H4 (cell line): ENCODE results near the gene MRPL52. TPM values are rescaled to one million over a fixed set of nuclear protein-coding genes. Genes with fewer than 3 reads are reported as not detected.
"Not testable (repeated sequence)": the region's sequence is repeated elsewhere in the genome, so short reads cannot be mapped to it uniquely, and the experiment has no call there.

Experiments used
- DNase-seq: peaks from one replicate; pipeline ENCODE4 v3.0.0-alpha.2; 2015; ENCODE audit warnings: low spot score
- total RNA-seq: library from RNA; depleted of rRNA; stranded (reverse); fragments of >200 nt; shearing (Covaris generic); gene quantifications from 2 replicates; pipeline ENCODE4 v1.2.3, GENCODE V29; 2014; rRNA removed

Gene MRPL52
- total RNA-seq: 130 and 189 TPM in 2 replicates

DNA sequence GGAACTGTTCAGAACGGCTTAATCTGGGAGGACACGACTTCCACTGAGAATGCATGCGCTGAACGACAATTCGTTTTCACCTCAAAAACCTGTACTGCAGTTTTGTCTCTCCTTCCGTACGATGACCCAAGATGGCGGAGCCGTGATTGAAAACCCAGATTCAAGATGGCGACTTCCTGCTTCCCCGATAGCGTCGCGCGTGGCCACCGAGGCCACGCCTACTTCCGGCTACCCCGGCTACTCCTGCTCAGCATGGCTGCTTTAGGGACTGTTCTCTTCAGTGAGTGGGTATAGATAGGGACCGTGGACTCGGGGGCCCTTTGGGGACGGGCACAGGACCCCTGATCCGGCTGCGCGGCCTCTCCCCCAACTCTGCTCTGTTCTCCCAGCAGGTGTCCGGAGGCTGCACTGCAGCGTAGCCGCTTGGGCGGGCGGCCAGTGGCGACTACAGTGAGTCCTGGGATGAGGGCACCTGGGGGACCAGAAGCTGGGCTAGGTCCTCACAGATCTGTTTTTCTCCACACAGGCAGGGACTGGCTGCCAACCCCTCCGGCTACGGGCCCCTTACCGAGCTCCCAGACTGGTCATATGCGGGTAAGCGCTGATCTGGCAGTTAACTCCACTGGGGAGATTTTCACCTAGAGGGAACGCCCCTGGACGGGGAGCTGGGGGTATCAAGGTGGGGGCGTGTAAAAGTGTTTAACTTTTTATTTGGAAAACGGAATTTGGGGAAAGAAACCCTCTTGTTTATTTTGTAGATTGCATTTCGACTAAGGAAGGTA is at the start of gene MRPL52:
Gene MRPL52, plus strand, starts transcription at position 227 of the 782 bp plus-strand sequence. Its CDS starts 26 bp downstream, at position 253.
- DNase-seq: peak; percentile 84

- no peak for DNase-seq
These were observed 49.5 kb upstream of the MRPL52 start for GRCh38 chr14:22780105-22780679.

GRCh38 chr14:22780941-22781300 is 48.8 kb upstream of the MRPL52 start:
- DNase-seq: no peak

GRCh38 chr14:22781301-22781991 is 48.2 kb upstream of the MRPL52 start:
- peak; percentile 32 for DNase-seq

DNA sequence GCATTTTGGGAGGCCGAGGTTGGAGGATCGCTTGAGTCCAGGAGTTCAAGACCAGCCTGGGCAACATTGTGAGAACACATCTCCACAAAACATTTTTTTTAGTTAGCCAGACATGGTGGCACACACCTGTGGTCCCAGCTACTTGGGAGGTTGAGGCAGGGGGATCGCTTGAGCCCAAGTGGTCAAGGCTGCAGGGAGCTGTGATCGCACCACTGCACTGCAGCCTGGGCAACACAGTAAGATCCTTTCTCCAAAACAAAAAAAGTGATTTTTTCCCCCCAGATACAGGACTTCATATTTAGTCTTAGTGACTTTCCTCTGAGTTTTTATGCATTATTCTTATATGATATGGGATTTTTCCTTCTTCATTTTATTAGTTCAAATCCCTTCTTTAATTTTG is 43.0 kb upstream of the MRPL52 start:
- DNase-seq: no peak

- peak; percentile 69 for DNase-seq
These were observed 38.4 kb upstream of the MRPL52 start for GRCh38 chr14:22791301-22791700.

GRCh38 chr14:22792158-22792557 is 37.5 kb upstream of the MRPL52 start:
- DNase-seq: no peak

- DNase-seq: not testable (repeated sequence)
These were observed 36.1 kb upstream of the MRPL52 start for GRCh38 chr14:22793550-22793949.

DNA sequence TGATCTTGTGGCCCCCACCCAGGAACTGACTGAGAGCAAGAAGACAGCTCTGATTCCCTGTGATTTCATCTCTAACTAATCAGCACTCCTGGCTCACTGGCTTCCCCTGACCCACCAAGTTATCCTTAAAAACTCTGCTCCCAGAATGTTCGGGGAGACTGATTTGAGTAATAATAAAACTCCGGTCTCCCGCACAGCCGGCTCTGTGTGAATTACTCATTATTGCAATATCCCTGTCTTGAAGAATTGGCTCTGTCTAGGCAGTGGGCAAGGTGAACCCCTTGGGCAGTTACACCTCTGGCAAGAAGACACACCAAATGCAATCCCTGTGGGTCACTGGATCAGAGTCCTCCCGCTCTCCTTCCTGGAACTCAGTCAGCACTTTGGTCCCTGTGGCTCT is 35.7 kb upstream of the MRPL52 start:
- no peak for DNase-seq

GRCh38 chr14:22794551-22794951 is 35.1 kb upstream of the MRPL52 start:
- DNase-seq: no peak

- DNase-seq: no peak
These were observed 33.5 kb upstream of the MRPL52 start for GRCh38 chr14:22796087-22796707.

DNA sequence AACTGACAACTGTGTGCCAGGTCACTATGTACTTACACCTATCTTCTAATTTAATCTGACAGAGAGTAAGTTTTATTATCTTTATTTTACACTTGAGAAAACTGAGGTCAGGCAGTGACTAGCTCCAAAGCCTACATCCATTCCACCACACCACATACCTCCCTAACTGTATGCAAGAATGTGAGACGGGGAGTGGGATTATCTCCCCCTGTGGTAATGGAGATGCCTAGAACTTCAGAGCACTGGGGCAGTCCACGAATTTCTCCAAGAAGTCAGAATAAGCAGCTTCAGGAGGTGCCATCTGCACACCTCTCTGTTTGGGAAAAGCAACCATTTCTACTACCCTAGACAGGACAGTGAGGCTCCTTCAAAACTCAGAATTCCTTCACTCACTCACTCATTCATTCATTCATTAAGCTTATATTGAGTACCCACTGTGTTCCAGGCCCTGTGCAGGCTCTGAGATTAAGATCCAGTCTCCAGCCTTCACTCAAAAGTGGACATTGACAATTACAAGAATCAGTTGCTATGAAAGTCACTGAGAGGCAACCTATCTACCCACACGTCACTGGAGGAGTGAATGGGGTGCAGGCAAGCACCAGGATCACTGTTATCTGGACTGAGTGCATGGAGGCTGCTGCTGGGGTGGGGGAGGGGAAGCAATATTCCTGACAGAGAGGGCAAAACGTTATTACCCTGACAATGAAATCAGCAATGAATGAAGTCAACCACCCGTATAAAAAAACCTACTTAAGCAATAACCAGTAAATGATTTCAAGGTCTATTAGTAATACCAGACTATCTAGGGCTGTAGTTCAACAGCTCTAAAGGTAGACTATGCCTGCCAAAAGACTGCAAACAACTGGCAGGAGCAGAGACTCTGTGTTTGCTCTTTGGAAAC is 32.4 kb upstream of the MRPL52 start:
- DNase-seq: no peak

DNA sequence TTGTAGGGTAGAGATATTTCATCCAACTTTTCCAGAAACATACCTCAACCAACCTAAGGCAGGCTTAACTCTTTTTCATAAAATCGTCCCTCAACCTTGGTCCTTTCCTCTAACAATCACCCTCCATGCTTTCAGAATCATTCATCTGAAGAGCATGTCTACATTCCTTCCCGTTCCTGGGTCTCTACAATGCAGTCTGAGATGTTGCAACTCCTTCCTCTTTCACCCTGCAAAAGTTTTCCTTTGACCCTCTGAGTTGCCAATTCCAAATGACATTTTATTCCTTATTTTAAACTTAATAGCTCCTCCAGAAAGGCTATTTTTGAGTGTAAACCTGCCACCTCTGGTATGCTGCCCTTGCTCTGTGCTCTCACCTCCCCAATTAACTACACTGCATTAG is 31.2 kb upstream of the MRPL52 start:
- DNase-seq: no peak

GRCh38 chr14:22800346-22800745 is 29.3 kb upstream of the MRPL52 start:
- DNase-seq: no peak

DNA sequence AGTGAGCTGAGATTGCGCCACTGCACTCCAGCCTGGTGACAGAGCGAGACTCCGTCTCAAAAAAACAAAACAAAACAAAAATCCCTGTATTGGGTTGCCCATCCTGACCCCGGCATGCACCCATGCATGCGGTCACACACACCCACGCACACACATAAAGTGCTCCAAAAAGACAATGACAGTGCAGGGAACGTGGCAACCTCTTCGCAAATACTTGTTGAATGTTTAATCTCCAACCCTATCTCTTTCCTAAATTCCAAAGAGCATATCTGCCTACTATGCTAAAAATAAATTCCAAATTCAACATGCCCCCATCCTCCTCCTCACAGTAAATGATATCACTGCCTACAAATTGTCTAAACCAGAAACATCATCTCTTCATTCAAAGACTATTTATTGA is 28.0 kb upstream of the MRPL52 start:
- DNase-seq: no peak

DNA sequence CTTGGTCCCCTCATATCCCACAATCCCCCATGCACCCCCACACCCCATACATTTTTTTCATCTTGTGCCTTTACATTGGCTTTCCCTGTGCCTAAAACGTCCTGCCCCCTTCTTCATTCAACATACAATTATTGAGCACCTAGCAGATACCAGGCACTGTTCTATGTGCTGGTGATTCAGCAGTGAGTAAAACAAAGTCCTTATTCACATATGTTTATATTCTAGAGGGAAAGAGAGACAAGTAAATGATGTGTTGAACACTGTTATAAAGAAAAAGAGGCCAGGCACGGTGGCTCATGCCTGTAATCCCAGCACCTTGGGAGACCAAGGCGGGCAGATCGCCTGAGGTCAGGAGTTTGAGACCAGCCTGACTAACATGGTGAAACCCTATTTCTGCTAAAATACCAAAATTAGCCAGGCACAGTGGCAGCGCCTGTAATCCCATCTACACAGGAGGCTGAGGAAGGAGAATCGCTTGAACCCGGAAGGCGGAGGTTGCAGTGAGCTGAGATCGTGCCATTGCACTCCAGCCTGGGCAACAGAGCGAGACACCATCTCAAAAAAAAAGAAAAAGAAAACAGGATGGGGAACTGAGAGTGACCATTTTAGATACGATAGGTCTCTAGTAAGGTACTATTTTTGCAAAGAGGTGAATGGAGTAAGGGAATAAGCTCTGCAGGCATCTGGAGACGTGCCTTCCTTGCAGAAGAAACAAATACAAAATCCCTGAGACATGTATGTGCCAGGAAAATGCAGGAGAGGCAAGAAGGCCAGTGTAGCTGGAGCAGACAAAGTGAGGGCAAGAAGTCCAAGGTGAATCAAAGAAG is 26.6 kb upstream of the MRPL52 start:
- DNase-seq: no peak

DNA sequence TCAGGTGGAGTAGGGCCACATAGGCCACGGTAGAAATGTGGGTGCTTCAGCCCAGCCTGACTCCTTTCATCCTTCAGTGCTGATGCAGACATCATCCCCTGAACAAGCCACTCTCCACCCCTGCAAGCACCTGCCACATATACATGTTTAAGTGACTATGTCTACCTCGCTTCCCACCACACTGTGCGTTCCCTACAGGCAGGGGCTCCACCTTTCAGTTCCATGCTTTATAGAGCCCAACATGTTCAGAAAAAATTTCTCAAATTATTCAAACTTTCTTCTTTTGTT is 26.1 kb upstream of the MRPL52 start:
- no peak for DNase-seq

DNA sequence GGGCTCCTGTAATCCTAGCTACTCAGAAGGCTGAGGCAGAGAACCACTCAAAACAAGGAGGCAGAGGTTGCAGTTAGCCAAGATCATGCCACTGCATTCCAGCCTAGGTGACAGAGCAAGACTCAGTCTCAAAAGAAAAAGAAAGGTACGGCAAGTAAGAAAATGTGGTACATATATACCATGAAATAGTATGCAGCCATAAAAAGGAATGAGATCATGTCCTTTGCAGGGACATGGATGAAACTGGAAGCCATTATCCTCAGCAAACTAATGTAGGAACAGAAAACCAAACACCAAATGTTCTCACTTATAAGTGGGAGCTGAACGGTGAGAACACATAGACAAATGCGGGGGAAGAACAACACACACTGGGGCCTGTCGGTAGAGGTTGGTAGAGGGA is 24.5 kb upstream of the MRPL52 start:
- not testable (repeated sequence) for DNase-seq

DNA sequence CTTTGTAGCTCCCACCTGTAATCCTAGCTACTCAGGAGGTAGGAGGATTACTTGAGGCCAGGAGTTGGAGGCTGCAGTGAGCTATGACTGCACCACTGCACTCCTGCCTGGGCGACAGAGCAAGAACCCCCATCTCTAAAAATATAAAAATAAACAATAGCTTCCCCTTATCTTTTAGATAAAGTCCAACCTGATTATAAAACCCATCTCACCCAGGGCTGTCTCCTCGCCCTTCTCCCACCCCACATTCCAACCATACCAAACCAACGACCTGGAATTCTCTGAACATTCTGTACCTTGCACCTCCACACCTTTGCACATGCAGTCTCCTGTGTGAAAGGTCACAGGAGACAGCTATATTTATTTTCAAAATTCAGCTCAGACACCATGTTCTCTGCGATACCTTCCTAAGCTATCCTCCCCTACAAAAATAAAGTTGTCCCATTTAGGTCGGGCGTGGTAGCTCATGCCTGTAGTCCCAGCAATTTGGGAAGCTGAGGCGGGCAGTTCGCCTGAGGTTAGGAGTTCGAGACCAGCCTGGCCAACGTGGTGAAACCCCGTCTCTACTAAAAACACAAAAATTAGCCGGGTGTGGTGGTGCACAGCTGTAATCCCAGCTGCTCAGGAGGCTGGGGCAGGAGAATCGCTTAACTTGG is 22.1 kb upstream of the MRPL52 start:
- DNase-seq: no peak
